Ureter (tissue), 1 donor: ENCODE measurements around the gene MAP3K14. TPM values are rescaled to one million over a fixed set of nuclear protein-coding genes. Genes with fewer than 3 reads are reported as not detected.
"Not testable (repeated sequence)": the region's sequence is repeated elsewhere in the genome, so short reads cannot be mapped to it uniquely, and the experiment has no call there.

Source experiments
- DNase-seq: peaks from one replicate; pipeline ENCODE4 v3.0.0-alpha.2; 2020; ENCODE audit warnings: low spot score
- total RNA-seq: library from RNA; stranded (reverse); gene quantifications from one replicate; pipeline ENCODE4 v1.2.4, GENCODE V29; 2023
- donor health status: DM: yes; HTN: yes; CAD: no.

The MAP3K14 gene
- total RNA-seq, 1 donor from 2014 or later = 18.7 TPM

DNA sequence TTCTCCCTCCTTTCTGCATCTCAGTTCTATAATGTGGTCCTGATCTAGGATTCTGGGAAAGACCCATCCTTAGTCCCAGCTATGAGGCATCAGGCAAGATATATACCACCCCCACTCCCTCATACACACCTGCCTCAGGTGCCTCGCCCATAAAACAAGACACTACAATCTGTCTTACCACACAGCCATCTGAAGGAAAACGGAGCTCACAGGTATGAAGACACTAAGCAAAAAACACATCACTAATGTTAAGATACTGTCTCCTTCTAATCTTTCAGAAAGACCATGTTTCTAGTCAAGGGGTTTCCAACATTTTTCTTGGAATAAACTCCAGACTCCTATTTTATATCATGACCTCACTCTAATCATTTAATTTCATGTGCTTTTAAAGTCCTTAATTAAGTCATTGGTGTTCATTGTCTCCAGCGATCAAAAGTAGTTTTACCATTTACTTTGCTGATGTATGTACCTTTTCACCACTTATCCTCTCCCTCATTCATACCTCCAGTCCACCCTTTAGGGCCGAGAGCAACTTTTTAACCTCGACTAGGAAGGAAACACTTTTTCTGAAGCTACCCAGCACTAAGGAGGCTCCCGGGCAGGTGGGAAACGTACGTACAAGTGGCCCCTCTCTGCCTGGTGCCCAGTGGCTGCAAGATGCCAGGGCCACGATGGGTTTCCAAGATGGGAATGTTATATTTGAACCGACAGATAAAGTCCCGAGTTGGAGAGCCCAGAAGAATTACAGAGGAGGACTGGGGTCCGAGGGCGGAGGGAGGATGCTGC, 979 bp downstream of the MAP3K14 start:
- no peak for DNase-seq

DNA sequence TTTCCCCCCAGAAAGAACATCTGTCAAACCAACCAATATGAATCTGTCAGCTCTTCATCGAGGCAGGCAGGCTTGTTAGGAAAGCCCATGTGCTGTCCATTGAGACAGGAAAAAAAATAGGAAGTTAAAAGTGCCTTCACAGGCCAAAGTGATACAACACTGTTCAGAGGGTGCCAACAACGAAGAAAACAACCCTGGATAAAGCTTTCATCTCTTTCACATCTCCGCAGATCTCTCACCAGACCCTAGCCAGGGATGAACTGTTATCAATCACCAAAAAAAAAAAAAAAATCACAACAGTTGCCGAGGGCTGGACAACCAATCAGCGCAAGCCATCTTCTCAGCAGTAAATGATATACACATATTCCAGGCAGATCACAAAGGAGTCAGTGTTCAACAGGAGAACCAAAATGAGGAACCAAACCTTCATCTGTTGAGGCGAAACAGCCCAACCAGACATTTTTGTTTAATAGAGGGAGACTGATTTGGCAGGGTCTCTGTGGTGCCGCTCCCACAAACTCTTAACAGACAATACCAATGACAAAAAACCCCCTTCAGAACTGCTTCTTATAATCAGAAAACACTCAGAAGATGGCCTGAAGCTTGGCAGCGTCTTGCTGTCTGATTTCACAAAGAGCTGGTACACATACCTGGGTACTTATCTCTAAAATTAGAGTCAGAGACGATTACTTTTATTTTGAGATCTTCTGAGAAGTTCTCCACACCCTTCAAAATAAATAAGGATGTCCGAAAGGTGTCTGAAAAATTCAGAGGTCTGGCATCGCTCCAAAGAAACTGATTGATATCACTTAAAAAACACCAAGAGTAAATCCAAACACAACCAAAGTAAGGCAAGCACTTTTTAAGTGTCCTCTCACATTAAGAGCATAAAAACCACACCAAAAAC, 1.8 kb downstream of the MAP3K14 start:
- no peak for DNase-seq

DNA sequence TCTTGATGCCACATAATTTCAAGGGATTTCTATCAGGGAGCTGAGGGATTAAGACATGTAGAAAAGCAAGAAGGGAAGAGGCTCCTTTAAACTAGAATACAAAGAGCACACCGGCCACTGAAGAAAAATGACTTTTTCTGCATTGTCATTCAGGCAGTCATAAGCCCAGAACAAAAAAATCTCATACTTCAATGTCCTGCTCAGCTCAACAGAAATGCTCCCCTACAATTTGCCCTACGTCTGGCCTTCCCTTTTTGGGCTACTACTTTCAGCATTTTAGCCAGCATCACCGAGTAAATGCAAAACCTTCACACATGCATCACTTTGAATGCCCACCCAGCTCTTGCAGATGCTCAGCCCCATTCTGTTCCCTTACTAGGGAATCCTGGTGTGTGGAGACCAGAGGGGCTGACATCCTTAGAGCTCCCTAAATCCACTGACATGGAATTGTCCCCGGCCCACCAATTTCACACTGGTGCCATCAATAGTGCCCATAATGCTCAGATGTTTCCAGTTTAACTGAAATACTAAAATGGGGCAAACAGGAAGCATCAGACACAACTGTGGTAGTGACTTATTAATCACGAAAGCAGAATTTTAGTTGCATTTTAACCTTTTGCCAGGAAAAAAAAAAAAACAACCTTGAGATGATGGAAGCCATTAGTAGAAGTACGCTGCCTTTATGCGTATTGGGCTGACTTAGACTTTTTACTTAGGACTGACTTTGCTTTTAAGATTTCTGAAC, 2.7 kb downstream of the MAP3K14 start:
- no peak for DNase-seq

DNA sequence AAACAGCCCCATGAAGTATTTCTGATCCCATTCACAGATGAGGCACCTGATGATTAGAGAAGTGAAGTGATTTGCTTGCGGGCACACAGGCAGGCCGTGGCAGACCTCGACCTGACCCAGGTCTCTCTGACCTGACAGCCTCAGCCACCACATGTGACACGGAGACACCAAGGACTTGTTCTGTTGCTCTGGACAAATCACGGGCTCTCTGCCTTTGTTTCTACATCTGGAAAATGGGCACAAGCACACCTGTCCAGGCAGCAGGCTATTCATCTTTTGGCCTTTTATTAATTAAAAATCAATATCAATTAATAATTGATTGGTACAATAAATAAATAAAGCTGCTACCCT, 3.4 kb downstream of the MAP3K14 start:
- DNase-seq = no peak

DNA sequence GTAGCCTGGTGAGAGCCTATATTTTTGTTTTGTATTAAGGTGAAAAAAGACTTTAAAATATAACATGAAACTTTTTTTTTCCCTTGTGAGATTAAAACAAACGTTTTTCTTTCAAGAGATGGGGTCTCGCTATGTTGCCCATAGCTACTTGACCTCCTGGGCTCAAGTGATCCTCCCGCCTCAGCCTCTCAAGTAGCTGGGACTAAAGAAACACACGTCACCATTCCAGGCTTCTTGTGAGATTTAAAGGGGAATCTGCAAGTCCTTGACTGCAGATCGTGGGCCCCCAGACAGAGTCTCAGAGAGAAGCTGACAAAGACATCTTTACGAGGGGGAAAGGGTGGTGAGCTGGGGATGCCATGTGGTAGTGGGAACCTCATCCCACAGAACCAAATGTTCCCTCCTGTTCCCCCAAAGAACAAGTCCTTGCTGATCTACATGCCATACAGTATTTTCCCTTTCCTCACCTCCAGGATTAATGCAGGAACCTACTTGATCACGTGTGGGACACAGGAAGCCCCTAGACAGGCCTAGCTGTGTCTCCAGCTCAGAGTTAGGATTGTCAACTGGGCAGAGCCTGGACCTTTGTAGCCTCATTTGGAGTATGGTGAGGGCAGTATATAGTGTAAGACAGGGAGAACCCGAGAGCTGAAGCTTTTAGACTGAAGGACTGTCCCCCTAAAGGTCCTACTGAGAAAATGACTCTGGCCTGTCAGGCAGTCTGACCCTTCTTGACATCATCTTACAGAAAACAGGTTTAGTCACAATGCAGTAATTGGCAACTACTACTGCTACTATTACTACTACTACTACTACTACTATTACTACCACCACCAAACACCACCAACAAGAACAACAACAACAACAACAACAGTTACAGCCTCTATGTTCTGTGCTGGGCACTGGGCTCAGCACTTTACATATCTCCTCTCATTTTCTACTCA, 4.1 kb downstream of the MAP3K14 start:
- no peak for DNase-seq

DNA sequence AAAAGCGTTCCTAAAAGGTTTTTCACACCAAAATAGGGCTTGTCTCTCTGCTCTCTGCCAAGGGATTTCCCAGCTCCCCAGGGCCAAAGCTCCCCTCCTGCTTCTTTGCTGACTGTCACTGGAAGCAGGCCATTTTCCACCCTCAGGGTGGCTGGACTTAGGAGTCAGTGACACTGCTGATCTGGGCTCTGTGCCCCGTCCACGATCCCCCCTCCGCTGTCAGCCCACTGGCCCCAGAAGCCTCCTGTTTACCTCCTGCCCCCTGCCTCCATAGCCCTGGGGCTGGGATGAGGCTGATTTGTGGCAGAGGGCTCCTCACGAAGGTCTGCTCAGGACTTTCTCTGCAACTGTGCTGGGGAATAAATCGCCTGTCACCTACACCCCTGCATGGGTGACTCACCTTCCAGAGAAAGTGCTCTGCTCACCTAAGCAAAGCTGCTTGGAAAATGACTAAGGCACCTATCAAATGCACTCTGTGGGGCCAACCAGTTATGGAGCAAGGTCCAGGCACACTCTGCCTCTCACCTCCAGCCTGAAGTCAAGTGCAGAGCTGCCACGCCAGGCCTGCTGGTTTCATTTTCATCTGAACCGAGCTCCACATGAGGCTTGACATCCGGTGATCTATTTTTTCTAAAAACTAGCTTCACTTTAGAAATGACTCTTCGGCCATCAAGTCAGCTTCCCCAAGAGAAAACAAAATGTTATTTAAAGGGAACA, 4.9 kb downstream of the MAP3K14 start:
- peak; percentile 76 for DNase-seq

DNA sequence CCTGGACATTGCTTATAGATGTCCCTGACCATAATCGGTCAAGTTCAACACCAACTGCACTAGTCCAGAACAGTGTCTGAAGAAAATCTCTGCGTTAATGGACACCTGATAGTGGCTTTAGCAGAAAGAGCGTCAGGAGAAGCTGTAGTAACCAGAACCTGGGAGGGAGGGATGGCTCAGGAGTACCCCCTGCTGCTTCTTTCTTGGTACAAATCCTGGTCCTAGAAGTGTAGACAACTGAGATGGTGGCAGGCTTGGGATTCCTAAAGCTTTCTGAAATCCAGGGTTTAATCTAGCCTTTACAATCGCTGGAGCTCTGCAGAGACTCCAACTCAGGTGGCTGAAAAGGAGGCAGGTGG, 5.4 kb downstream of the MAP3K14 start:
- DNase-seq = no peak

DNA sequence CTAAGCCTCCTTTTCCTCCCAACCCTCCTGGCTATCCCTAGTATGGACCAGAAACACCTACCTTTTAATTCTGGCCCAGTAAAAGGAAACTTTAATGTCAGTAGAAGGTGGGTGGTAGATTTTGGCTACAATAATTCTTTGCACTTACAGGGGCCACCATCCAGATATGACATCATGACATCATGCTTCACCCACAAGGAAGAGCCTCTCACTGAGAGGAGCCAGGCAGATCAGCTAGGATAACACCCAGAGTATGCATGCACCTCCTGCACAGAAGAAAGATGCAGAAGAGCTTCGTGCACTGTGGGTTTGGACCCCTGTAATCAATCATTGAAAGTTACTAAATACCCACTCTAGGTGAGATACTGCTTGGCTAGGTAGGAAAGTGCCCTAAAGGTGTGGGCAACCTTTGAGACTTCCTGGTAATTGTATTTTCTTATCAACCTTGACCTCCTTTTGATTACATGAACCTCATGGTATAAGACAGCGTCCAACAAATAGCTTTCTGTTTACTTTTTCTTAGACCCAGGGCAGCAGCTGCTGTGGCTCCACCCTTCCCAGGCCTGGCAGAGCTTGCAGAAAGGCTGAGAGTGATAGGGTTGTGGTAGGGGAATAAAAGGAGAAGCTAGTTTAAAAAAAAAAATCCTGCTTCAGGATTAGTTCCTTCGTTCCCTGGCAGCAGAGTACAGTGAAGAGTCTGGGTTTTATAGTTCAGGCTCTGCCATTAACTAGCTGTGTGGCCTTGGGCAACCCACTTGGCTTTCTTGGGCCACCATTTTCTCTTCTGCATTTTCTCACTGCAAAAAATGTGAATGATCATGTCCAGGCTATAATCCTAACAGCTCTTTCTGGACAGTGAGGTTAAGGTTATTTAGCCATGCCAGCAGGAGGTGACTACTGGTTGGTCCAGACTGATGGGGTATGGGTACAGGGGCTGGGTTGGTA, 6.2 kb downstream of the MAP3K14 start:
- DNase-seq = no peak

DNA sequence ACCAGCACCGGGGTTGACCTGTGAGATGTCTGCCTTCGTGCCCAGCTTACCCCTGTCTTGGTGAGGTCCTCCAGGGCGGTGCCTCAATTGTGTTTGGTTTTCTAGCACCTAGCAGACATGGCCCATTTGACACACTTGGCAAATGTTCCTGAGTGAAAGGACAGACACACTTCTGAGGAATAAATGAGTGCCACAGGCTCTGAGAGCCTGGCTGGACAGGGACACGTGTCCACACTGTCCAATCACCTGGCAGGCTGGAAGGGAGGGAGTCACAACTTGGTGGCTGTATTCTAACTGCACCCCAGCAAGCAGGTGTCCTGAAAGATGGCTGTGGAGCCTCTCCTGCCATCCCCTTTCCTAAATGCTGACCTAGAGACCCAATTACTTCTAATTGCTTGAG, 7.4 kb downstream of the MAP3K14 start:
- no peak for DNase-seq

DNA sequence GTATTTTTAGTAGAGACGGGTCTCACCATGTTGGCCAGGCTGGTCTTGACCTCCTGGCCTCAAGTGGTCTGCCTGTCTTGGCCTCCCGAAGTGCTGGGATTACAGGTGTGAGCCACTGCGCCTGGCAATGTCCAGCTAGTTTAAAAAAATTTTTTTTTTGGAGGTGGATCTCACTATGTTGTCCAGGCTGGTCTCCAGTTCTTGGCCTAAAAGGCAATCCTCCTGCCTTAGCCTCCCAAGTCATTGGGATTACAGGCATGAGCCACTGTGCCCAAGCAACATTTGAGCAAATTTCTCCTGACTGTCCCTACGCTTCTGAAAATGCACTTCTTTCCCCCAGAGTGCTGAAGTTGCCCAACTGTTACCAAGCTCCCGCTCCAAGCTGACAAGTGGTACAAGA, 8.0 kb downstream of the MAP3K14 start:
- no peak for DNase-seq

DNA sequence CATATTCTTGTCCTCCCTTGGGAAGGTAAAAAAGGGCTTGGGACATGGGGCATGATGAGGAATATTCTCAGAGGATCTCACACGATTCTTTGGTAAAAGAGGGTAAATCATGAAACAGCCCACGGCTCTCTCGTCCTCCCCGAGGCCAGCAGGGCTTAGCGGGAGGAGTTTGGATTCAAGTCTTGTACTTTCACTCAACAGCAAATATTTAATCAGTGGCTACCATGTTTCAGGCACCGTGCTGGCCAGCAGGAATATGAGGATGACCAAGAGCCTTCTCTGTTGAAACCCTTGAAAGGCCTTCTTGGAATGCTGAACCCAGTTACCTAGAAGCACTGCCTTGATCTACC, 8.8 kb downstream of the MAP3K14 start:
- DNase-seq = no peak

DNA sequence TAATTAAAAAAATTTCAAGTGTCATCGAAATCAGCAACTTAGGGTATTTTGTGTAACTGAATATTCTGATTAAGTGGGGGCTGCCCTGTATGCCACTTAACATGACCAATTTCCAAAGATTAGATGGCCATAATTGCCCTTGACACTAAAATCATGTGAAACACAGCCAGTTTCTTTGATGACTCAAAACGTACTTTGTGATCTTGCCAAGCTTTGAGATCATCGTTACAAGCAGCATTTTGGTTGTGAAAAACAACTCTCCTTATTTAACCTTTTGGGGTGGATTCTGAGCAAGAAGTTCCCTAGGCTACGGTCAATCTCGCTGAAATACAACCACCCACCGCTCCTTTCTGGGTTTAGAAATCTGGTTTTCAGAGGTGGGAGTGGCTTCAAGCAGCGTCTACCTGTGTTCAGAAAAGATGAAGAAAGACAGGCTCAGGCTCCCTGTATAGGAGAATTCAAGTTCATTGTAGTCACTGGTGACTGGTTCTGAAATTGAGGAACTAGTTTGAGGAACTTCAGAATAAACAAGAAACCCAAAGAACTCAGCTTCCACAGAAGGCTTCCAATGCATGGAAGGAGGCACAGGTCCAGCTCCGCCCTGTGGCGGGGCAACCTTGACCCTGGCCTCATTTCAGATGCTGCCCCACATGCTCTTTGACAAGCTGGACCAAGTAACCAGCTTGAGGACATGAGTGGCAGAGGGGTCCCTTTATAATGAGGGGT, 9.4 kb downstream of the MAP3K14 start:
- no peak for DNase-seq

DNA sequence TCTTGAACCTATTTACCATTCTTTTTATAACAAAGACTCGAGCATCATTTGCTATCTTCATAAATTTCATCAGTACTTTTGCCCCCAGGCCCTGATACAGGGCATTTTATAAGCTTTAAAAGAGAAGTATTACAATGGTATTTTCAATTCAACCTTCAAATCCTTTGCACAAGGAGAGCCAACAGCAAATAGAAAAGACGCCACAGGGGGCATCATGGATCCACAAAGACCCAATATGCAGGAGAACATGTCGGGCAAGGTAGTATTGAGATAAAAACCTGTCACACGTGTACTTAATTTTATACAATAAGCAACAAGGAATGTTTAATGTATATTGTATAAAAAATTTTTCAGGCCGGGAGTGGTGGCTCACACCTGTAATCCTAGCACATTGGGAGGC, 10.2 kb downstream of the MAP3K14 start:
- DNase-seq = no peak

DNA sequence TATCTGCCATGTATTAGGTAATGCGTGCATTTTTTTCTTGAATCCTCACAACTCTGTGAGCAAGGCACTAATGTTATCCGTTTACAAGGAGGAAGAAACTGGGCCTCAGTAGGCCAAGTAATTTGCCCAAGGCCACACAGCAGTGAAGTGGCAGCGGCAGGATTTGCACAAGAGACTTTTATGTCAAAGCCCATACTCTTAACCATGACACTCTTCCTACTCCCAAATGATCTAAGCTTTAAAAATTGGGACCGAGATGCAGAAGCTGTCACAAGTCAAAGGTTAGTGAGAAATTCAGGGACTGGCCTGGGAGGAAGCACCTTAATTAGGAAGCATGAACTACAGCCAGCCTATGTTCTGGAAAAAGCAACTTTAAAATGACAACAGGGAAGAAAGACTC, 10.7 kb downstream of the MAP3K14 start:
- DNase-seq = no peak

DNA sequence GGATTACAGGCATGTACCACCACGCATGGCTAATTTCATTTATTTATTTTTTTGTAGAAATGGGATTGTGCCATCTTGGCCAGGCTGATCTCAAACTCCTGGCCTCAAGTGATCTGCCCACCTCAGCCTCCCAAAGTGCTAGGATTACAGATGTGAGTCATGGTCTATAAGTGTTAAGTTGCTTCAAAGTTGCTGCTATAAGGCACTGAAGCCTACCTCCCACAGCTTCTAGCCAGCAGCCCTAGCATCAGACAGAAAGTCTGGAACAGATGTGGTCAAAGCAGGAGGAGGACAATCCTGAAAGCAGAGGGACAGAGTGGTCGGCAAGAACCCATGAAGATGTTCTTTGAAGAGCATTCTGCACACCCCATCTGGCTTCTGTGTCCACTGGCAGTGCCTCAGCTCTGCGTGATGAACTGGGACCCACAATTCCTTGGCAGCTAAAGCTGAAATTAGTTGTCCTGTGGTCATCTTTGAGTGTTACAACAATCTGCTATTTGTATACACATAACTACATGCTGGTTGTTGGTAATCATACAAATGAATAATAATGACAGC, 11.2 kb downstream of the MAP3K14 start:
- no peak for DNase-seq

DNA sequence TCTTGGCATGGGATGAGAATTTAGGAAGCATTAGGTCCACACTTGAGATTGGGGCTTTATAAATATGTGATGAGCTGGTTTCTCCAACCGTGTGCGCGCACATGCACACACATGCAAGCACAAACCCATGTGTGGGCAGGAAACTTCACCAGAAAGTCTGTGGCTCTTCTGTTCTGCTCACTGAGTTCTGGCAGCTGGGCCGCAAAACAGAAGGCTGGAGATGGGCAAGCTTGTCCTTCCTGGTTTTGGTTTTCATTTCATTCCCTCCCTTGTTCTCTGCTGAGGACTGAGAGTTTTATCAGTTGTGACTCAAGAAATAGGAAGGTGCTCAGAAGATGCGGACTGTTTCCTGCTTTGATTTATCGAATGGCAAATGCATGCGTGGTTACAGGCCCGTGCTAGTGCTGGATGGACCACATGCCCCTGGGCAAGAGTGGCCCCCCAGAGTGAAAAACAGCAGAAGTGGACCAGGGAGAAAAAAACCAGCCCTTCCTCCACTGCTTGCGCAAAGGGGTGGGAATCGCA, 14.1 kb downstream of the MAP3K14 start:
- no peak for DNase-seq

DNA sequence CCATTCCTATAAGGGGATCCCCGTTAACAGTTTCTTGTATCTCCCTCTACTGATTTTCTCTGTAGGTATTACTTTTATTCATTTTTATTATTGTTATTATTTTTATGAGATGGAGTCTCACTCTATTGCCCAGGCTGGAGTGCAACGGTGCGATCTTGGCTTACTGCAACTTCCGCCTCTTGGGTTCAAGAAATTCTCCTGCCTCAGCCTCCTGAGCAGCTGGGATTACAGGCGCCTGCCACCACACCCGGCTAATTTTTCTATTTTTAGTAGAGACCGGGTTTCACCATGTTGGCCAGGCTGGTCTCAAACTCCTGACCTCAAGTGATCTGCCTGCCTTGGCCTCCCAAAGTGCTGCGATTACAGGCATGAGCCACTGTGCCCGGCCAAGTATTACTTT, 14.6 kb downstream of the MAP3K14 start:
- not testable (repeated sequence) for DNase-seq

DNA sequence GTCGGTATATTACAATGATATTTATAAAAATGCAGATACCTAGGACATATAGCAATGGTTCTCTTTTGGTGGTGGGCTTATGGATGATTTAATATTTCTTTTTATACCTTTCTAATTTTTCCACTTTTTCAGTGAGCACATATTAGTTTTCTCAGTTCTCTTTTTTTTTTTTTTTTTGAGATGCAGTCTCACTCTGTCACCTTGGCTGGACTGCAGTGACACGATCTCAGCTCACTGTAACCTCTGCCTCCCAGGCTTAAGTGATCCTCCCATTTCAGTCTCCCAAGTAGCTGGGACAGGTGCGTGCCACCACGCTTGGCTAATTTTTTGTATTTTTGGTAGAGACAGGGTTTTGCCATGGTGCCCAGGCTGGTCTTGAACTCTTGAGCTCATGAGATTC, 15.1 kb downstream of the MAP3K14 start:
- DNase-seq = no peak
